Activated T-cell treated with anti-CD3 and anti-CD28 coated beads for 4 hours (primary cell): ENCODE measurements around the gene FKBP11.
"Not testable (repeated sequence)": the region's sequence is repeated elsewhere in the genome, so short reads cannot be mapped to it uniquely, and the experiment has no call there.

Experiments used
- DNase-seq: peaks from one replicate; pipeline ENCODE4 v3.0.0-alpha.2; 2020

The FKBP11 gene

GRCh38 chr12:48954841-48955501 lies 29.7 kb upstream of the FKBP11 start:
- DNase-seq, result no peak

GRCh38 chr12:48954061-48954460 lies 28.8 kb upstream of the FKBP11 start:
- DNase-seq, result no peak

GRCh38 chr12:48952691-48953090 lies 27.4 kb upstream of the FKBP11 start:
- DNase-seq, result no peak

- no peak for DNase-seq
Observed at GRCh38 chr12:48947727-48948126, 22.4 kb upstream of the FKBP11 start.

- no peak for DNase-seq
Observed at GRCh38 chr12:48946943-48947342, 21.7 kb upstream of the FKBP11 start.

GRCh38 chr12:48946205-48946604 lies 20.9 kb upstream of the FKBP11 start:
- DNase-seq, result no peak

- DNase-seq, result no peak
Observed at GRCh38 chr12:48943221-48943620, 17.9 kb upstream of the FKBP11 start.

GRCh38 chr12:48940181-48940580 lies 14.9 kb upstream of the FKBP11 start:
- no peak for DNase-seq

- no peak for DNase-seq
Observed at GRCh38 chr12:48938805-48939204, 13.5 kb upstream of the FKBP11 start.

- no peak for DNase-seq
Observed at GRCh38 chr12:48937170-48937569, 11.9 kb upstream of the FKBP11 start.

GRCh38 chr12:48936379-48936979 lies 11.2 kb upstream of the FKBP11 start:
- peak; percentile 86 for DNase-seq

GRCh38 chr12:48934312-48934706 lies 9.0 kb upstream of the FKBP11 start:
- no peak for DNase-seq

GRCh38 chr12:48933664-48934311 lies 8.5 kb upstream of the FKBP11 start:
- no peak for DNase-seq

GRCh38 chr12:48932878-48933277 lies 7.6 kb upstream of the FKBP11 start:
- no peak for DNase-seq

- no peak for DNase-seq
Observed at GRCh38 chr12:48930475-48930874, 5.2 kb upstream of the FKBP11 start.

- DNase-seq, result no peak
Observed at GRCh38 chr12:48929551-48929950, 4.3 kb upstream of the FKBP11 start.

- DNase-seq, result no peak
Observed at GRCh38 chr12:48927261-48927660, 2.0 kb upstream of the FKBP11 start.

GRCh38 chr12:48924617-48925303 lies 532 bp downstream of the FKBP11 start:
- peak; percentile 68 for DNase-seq

GRCh38 chr12:48923117-48923516 lies 2.2 kb downstream of the FKBP11 start:
- DNase-seq, result no peak

GRCh38 chr12:48917857-48918537 lies 7.3 kb downstream of the FKBP11 start:
- peak; percentile 35 for DNase-seq

GRCh38 chr12:48910196-48910595 lies 15.1 kb downstream of the FKBP11 start:
- no peak for DNase-seq

- DNase-seq, result not testable (repeated sequence)
Observed at GRCh38 chr12:48909698-48910097, 15.6 kb downstream of the FKBP11 start.

GRCh38 chr12:48907245-48907644 lies 18.0 kb downstream of the FKBP11 start:
- DNase-seq, result no peak
